Skeletal muscle satellite cell (primary cell): ENCODE data around the gene FMN2.
A peak's percentile ranks its signal among the peaks of the same experiment; 100 is the strongest.

Source experiments
- H3K27me3 ChIP-seq: 2 replicates; pipeline ENCODE4 v1.7.0; 2013; ENCODE audit warnings: low read length; ENCODE audit not compliant: control insufficient read depth, insufficient read depth
- H3K36me3 ChIP-seq: 2 replicates; pipeline ENCODE4 v1.7.0; 2013; ENCODE audit warnings: mild to moderate bottlenecking, control low read depth, low read length; ENCODE audit not compliant: insufficient read depth
- H3K4me1 ChIP-seq: 2 replicates; pipeline ENCODE4 v1.7.0; 2013; ENCODE audit warnings: low read length; ENCODE audit not compliant: control insufficient read depth, insufficient read depth
- H3K4me2 ChIP-seq: 2 replicates; pipeline ENCODE4 v1.7.0; 2013; ENCODE audit warnings: mild to moderate bottlenecking, low read length
- H3K4me3 ChIP-seq: 2 replicates; pipeline ENCODE4 v1.7.0; 2013; ENCODE audit warnings: low read length
- H3K9ac ChIP-seq: 2 replicates; pipeline ENCODE4 v1.7.0; 2013; ENCODE audit warnings: mild to moderate bottlenecking, low read depth, low read length, moderate library complexity
- H3K9me3 ChIP-seq: replicated peaks from 2 replicates; pipeline ENCODE4 v1.7.0; 2013; ENCODE audit warnings: mild to moderate bottlenecking, control low read depth, low read length

Gene FMN2

DNA sequence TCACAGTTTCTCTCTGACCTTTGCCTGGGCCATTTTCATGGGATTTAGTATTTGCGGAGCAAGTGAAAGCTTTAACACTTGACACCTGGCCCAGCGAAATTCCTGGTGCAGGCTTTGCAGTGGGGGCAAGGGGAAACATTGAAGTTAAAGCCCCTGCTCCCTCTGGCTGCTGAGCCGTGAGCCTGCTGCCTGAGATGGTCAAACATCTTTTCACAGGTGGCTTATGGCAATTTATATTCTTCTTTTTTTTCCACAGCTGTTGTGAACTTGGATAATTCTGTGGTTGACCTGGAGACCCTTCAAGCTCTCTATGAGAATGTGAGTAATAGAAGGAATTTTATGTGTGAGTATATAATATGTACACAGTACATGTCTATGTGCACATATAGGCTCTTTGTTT, 202.9 kb downstream of the FMN2 start:
- H3K27me3 ChIP-seq = no peaks in the 10 kb centered on the region
- H3K4me2 ChIP-seq = peak overlapping the region; percentile 28
- no peaks in the 10 kb centered on the region for H3K9me3 ChIP-seq
- peak overlapping the region; percentile 32 for H3K9ac ChIP-seq
- no peak overlapping the region for H3K4me3 ChIP-seq
- peaks cover 20% of the 10 kb centered on the region for H3K4me1 ChIP-seq
- H3K36me3 ChIP-seq = peaks cover 4% of the 10 kb centered on the region

DNA sequence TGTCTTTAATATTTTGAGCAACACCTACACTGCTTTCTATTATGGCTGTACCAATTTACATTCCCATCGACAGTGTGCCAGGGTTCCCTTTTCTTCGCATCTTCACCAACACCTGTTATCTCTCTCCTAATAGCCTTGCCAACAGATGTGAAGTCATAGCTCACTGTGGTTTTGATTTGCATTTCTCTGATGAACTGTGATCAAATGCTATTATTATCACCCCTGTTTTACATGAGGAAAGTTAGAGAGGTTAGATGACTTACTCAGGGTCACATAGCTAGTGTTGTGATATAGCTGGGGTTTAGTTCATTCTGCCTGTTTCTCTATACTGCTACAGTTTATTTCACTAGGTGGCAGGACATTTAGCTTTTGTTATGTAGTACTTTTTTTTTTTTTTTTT, 204.1 kb downstream of the FMN2 start:
- H3K9ac ChIP-seq = no peak overlapping the region
- H3K4me2 ChIP-seq = no peak overlapping the region
- no peak overlapping the region for H3K4me3 ChIP-seq
- H3K36me3 ChIP-seq = peaks cover 11% of the 10 kb centered on the region
- no peaks in the 10 kb centered on the region for H3K27me3 ChIP-seq
- peaks cover 20% of the 10 kb centered on the region for H3K4me1 ChIP-seq
- no peaks in the 10 kb centered on the region for H3K9me3 ChIP-seq

DNA sequence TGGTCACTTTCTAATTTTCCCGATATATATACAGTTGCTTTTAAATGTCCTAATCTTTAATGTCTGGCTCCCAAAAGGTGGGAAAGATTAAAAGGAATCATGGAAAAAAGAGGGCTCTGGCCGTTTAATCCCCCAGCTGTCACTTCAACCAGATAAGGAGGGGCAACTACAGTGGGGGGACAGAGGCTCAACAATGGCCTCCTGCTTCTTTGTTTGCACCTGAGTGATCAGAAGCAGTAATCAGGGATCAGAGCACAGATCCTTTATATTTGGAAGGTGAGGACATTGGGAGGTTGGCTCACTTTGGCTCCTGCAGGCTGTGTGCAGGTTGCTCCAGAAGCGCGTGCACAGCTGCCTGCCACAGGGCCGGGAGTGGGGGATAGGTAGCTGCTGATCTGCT, 212.8 kb downstream of the FMN2 start:
- H3K27me3 ChIP-seq = no peaks in the 10 kb centered on the region

DNA sequence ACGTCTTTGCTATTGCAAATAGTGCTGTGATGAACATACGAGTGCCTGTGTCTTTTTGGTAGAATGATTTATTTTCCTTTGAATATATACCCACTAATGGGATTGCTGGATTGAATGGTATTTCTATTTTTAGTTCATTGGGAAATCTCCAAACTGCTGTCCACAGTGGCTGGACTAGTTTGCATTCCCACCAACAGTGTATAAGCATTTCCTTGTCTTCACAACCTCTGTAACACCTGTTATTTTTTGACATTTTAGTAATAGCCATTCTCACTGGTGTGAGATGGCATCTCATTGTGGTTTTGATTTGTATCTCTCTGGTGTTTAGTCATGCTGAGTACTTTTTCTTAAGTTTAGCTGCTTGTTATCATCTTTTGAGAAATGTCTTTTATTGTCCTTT, 215.0 kb downstream of the FMN2 start:
- Histone ChIP-seq H3K4me3 (no peak overlapping the region), H3K27me3 (no peaks in the 10 kb centered on the region), H3K9me3 (peaks cover 3% of the 10 kb centered on the region), H3K9ac (no peak overlapping the region), H3K36me3 (peaks cover 6% of the 10 kb centered on the region), H3K4me2 (peak overlapping the region; percentile 9), H3K4me1 (peaks cover 55% of the 10 kb centered on the region)

More for the DNA sequence above, 212.8 kb downstream of the FMN2 start:
- Histone ChIP-seq H3K9me3 (peaks cover 3% of the 10 kb centered on the region), H3K4me1 (peaks cover 33% of the 10 kb centered on the region), H3K36me3 (peaks cover 13% of the 10 kb centered on the region), H3K4me2 (no peak overlapping the region), H3K9ac (no peak overlapping the region), H3K4me3 (no peak overlapping the region)

DNA sequence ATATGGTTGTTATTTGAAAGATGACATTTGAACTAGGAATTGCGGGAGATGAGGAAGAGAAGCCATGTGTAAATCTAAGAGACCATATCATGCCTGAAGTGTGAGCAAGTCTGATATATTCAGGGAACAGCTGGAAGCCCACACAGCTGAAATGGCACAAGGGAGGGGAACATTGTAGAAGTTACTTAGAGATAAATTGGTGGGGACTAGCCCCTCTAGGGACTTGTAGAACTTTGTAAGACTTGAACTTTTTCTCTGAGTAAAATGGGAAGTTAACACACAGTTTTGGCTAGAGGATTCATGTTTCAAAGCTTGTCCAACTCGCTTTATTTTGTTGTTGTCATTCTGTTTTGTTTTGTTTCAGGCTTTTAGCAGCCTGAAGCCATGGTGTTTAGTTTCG, 216.4 kb downstream of the FMN2 start:
- peak overlapping the region; percentile 72 for H3K9ac ChIP-seq
- peak overlapping the region; percentile 12 for H3K4me3 ChIP-seq
- no peaks in the 10 kb centered on the region for H3K27me3 ChIP-seq
- H3K36me3 ChIP-seq = peaks cover 6% of the 10 kb centered on the region
- H3K9me3 ChIP-seq = peaks cover under 1% of the 10 kb centered on the region
- H3K4me2 ChIP-seq = peak overlapping the region; percentile 60
- H3K4me1 ChIP-seq = peaks cover 68% of the 10 kb centered on the region

DNA sequence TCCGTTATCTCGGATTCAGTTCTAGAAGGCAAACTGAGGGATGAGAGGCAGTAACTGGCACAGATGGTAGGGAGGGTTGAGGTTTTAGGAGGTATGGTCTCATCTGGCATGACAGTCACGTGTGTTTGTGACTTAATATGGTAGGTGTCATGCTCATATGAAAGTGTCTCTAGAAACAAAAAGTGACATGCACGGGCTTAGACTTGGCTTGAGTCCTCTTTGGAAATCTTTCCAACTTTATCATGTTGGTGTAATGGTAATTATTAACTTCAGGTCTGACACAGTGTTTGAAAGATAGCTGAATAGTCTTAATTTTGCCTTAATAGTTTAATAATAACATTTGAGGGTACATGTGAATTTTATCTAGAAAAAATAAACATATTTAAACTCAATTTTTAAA, 218.1 kb downstream of the FMN2 start:
- no peak overlapping the region for H3K4me3 ChIP-seq
- H3K4me2 ChIP-seq = peak overlapping the region; percentile 34
- peak overlapping the region; percentile 69 for H3K9ac ChIP-seq
- no peaks in the 10 kb centered on the region for H3K9me3 ChIP-seq
- no peaks in the 10 kb centered on the region for H3K27me3 ChIP-seq
- H3K4me1 ChIP-seq = peaks cover 74% of the 10 kb centered on the region
- peaks cover under 1% of the 10 kb centered on the region for H3K36me3 ChIP-seq

DNA sequence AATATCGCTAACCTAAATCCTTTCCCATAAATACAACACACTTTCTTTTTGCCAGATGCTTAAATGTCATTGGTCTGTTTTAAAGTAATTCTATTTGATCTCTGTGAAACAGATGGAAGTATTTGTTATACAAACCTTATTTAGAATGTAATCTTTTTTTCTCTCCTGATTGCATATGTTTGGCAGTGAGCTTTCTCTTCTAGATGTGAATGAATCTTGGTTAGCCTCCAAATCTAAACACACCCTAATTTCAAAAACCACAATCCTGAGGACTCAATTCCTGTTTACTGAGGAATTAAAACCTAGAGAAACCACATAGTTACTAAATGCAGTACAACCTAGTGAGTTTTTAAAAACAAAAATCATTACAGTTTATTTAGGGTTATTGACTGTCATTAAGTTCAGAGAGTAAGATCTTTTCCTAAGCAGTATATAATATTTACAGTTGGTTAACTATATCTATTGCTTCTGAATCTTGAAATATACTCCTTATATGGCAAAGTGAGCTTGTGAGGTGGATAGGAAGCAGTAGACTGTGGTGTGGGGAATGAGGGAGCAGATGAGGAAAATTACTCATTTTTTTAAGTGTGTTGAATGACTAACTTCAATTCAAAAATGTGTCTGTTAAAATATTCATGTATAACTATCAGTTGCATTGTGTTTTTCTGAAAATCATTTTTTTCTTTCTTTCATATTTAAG, 218.7 kb downstream of the FMN2 start:
- Histone ChIP-seq H3K4me2 (peak overlapping the region; percentile 2), H3K27me3 (no peaks in the 10 kb centered on the region), H3K36me3 (no peaks in the 10 kb centered on the region), H3K9ac (peak overlapping the region; percentile 69), H3K4me3 (no peak overlapping the region), H3K9me3 (no peaks in the 10 kb centered on the region), H3K4me1 (peaks cover 80% of the 10 kb centered on the region)

DNA sequence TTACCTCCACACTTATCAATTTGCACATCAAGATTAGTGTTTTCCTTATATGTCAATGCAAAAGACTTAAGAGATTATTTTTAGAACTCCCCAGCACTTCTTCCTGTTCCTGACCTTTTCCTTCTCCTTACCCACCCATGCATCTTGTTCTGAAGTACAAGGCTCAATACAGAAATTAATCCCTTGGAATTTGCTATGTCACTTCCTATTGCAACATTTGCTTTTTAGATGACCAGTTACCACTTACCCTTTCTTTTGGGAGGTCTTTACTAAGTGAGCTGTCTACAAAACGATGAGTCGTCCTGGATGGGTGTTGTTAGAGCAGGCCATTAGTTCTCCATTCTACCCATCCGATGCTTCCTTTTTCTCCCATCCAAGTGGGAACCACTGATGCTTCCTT, 221.2 kb downstream of the FMN2 start:
- Histone ChIP-seq H3K9me3 (no peaks in the 10 kb centered on the region), H3K36me3 (peaks cover 1% of the 10 kb centered on the region), H3K27me3 (no peaks in the 10 kb centered on the region), H3K4me3 (no peak overlapping the region), H3K9ac (peak overlapping the region; percentile 43), H3K4me2 (peak overlapping the region; percentile 4), H3K4me1 (peaks cover 73% of the 10 kb centered on the region)

DNA sequence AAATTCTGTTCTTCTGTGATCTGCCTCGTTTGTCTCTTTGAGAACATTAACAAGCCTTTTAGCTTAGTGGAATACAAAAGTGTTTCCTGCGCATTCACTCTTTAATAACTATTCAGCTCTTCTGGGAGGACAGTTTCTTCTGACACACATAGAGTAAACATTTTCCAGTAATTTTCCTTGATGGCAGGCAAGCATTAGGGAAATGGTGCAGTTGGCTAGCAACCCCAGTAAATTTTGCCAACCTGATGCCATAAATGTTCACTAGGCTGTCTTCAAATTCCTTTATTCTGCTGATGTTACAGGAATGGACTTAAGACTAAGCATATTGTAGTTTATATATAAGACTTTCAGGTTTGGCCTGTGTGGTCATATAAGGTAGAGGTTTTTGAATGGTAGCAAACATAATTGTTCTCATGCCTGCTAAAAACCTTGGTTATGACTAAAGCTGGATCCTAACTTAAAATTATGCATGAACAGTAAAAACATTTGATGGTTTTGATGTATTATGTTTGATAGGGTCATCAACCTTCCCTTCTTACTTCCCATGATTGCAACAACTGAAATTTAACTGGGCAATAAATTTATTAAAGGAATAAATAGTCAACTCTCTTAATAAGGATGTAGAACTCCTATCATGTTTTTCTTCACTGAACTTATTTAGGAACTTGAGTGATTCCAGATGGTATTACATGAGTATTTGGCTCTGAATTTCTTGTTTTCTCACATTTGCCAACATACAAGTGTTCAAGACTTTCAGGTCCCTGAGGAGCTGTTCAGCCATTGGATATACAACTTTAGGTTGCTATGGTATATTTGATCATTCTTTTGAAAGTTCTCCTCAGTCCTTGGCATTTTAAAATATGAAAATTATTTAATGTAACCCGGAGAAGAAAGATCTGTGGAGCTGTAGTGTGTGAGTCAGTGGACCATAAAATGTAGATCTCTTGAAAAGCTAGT, 223.4 kb downstream of the FMN2 start:
- Histone ChIP-seq H3K36me3 (peaks cover 3% of the 10 kb centered on the region), H3K4me2 (no peak overlapping the region), H3K4me3 (no peak overlapping the region), H3K4me1 (peaks cover 51% of the 10 kb centered on the region), H3K9ac (no peak overlapping the region), H3K27me3 (no peaks in the 10 kb centered on the region), H3K9me3 (no peaks in the 10 kb centered on the region)

DNA sequence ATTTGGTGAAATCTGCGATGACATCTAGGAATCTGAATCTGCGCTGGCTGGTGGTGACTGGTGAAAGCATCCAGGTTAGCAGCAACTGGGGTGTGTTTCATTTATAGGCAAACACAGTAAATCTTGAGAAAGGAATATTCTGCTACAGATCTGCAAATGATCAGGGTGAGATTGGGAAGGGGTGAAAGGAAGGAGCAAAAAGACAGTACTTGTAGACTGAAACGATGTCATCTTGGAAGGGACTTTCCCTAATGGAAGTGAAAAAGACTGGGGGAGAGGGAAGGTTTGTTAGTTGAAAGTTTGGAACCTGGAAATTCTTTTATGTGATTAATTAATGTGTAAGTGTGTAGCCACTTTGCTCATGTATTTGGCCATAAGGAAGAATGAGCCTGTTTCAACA, 228.3 kb downstream of the FMN2 start:
- H3K9ac ChIP-seq = no peak overlapping the region
- H3K4me2 ChIP-seq = no peak overlapping the region
- H3K36me3 ChIP-seq = peaks cover 3% of the 10 kb centered on the region
- no peaks in the 10 kb centered on the region for H3K27me3 ChIP-seq
- H3K4me1 ChIP-seq = peaks cover 14% of the 10 kb centered on the region
- no peaks in the 10 kb centered on the region for H3K9me3 ChIP-seq
- no peak overlapping the region for H3K4me3 ChIP-seq

DNA sequence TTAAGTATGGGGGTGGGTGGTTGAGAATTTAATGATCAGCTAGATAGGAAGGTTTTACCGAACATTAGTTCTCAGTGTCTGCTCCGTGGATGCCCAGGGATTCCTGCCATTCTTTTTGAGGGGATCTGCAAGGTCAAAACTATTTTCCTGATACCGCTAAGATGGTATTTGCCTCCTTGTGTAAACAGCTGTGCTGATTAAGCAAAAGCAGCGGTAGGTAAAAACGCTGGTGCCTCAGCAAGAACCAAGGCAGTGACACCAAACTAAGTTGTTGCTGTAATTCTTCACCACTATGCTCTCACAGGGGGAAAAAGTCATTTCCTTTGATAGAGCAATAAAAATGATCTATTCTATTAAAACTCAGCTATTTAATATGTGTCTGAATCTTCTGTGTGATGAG, 229.0 kb downstream of the FMN2 start:
- no peaks in the 10 kb centered on the region for H3K9me3 ChIP-seq
- no peak overlapping the region for H3K9ac ChIP-seq
- H3K4me3 ChIP-seq = no peak overlapping the region
- no peak overlapping the region for H3K4me2 ChIP-seq
- H3K36me3 ChIP-seq = peaks cover 3% of the 10 kb centered on the region
- H3K4me1 ChIP-seq = peaks cover 8% of the 10 kb centered on the region
- H3K27me3 ChIP-seq = no peaks in the 10 kb centered on the region
